ENCODE measurements around the gene FOXP1.

FOXP1 gene

GRCh38 chr3:70916375-70917055, 667.0 kb downstream of the FOXP1 start:
- DNase-seq, result peak; percentile 27

DNA sequence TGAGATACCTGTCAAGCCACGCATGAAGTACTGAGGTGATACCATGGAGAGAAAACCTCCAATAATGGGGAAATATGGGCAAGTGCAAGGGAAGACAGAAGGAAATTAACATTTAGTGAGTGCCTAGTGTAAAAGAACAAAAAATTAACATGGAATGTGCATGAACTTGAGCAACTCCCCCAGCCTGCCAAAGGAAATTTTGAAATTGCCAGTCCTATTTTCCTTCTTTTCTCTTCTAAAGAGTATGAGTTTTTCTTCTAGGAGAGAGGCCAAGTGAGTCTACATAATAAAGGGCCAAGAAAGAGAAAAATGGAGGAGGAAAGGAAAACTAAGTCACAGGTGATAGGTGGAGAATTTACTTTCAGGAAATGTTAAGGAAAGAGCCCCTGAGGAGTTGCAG, 668.7 kb downstream of the FOXP1 start:
- DNase-seq, result no peak

DNA sequence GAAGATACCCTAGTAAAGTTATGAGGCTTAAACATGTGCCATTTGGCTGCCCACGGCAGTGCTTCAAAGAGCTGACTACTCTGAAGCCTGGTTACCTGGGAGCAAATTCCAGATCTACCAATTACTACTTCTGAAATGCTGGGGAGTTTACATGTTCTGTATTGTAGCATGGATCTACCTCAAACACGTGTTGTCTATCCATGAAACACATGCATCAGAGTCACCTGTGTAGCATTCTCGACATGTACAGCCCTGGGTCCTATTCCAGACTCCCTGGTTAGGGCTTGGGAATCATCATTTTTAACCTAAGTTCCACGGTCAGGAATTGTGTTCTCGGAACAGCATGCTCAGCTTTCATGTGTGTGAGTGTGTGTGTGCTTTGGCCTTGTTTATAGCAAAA, 671.8 kb downstream of the FOXP1 start:
- DNase-seq, result no peak

DNA sequence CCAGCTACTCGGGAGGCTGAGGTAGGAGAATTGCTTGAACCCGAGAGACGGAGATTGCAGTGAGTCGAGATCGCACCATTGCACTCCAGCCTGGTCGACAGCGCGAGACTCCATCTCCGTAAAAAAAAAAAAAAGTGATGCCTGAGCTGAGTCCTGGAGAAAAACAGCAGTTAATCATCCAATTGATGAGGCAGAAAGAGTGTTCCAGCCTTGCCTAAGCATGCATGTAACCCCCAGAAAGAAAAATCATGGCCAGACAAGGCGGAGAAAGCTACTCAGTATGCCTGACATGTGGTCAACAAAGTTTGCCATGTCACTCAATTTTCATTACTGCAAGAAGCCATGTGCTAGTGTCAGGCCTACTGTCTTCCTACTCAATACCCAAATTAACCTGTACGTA, 678.0 kb downstream of the FOXP1 start:
- DNase-seq, result no peak

Data from NCI-H1105 treated with DMSO at 0.1 percent for 48 hours (cell line).